ENCODE measurements around the gene CFAP70. TPM values are rescaled to one million over a fixed set of nuclear protein-coding genes. Genes with fewer than 3 reads are reported as not detected.

The CFAP70 gene
- total RNA-seq, 2 donors from 2014 or later: 0.73 to 0.74 TPM

Other genes with a start within 250 kb of the CFAP70 start
- gene NUDT13, start 248.4 kb downstream of the CFAP70 start, total RNA-seq: 1 to 10 TPM in 1 of 2 donors, under 1 TPM in 1; 0.91 to 1.3 TPM
- 10 to 100 TPM; 27.8 to 29.6 TPM for gene ECD, start 190.9 kb downstream of the CFAP70 start, total RNA-seq
- gene FAM149B1, start 190.7 kb downstream of the CFAP70 start, total RNA-seq: 10 to 100 TPM; 12.6 to 20.8 TPM
- gene DNAJC9, start 111.6 kb downstream of the CFAP70 start, total RNA-seq: 10 to 100 TPM; 43.5 to 68.1 TPM
- 100 to 1,000 TPM in 1 of 2 donors, 10 to 100 TPM in 1; 69.5 to 112 TPM for gene MRPS16, start 106.2 kb downstream of the CFAP70 start, total RNA-seq
- 100 to 1,000 TPM in 1 of 2 donors, 10 to 100 TPM in 1; 90.1 to 133 TPM for gene ANXA7, start 55.2 kb upstream of the CFAP70 start, total RNA-seq
- gene MSS51, start 74.7 kb upstream of the CFAP70 start, total RNA-seq: 1 to 10 TPM; 4.9 to 7.3 TPM
- gene PPP3CB, start 137.2 kb upstream of the CFAP70 start, total RNA-seq: 10 to 100 TPM; 43.9 to 50.1 TPM
- 1 to 10 TPM; 6.3 to 6.4 TPM for gene USP54, start 232.5 kb upstream of the CFAP70 start, total RNA-seq

Data from activated T-helper 17 cell treated with anti-CD3 and anti-CD28 coated beads, Interleukin-2, amount 50 U/mL, for 72 hours (primary cell).